Measurements from ENCODE around the gene CHRNA4.
"Not testable (repeated sequence)": the region's sequence is repeated elsewhere in the genome, so short reads cannot be mapped to it uniquely, and the experiment has no call there.

Gene CHRNA4

DNA sequence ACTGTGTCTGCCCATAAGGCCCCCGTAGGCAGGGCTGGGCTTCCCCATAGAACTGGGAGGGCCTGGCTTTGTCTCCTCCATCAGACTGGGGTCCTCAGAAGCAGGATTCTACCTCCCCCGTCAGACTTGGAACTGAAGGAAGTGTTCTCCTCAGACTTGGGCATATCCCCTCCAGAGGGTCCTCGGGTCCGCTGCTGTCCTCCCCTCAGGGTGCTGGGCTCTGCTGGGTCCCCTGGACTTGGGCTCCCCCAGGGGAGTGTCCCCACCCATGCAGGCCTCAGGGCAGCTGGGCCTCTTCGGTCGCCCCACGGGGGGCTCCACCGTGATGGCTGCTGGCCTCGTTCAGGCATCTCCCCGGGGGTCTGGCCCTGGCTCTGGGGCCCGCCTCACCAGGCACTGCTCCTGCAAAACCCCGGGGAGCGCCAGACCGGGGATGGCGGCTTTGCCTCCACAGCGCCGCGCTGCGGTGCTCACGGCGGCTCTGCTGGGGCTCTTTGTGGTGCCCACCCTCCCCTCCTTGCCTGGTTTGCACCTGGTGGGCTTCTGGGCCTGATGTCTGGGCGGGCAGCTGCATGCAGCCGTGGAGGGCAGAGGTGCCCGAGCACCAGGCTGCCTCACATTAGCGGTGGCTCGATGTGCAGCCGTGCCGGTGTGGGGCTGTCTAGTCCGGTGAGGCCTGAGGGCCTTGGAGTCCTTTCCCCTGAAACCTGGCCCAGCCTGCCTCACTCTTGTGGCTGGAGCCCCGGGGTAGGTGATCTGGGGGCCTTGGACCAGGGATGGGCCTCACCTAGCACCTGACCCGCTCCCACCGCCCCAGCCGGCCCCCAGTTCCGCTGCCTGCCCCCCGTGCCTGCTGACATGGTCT, 54.2 kb downstream of the CHRNA4 start:
- DNase-seq: no peak

DNA sequence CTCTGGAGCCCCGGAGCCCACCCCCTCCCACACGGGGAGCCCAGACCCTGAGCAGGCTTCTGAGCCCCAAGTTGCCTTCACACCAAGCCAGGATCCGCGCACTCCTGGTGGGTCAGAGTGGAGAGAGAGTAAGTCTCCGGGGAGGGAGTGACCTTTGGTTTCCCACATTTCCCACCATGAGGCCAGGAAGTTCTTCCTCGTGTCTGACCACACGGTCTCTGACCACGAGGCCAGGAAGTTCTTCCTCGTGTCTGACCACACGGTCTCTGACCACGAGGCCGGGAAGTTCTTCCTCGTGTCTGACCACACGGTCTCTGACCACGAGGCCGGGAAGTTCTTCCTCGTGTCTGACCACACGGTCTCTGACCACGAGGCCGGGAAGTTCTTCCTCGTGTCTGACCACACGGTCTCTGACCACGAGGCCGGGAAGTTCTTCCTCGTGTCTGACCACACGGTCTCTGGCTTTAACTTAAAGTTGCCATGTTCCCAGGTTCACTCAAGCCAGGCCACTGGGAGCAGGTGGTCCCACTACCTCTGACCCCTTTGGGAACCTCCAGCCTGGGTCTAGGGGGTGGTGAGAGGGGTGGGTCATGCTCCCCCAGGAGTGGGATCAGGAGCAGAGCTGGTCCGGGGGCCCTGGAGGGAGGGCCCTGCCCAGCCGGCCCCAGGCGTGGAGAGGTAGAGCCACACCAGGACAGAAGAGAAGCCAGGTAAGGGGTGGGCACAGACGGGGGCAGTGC, 55.0 kb downstream of the CHRNA4 start:
- DNase-seq: not testable (repeated sequence)

DNA sequence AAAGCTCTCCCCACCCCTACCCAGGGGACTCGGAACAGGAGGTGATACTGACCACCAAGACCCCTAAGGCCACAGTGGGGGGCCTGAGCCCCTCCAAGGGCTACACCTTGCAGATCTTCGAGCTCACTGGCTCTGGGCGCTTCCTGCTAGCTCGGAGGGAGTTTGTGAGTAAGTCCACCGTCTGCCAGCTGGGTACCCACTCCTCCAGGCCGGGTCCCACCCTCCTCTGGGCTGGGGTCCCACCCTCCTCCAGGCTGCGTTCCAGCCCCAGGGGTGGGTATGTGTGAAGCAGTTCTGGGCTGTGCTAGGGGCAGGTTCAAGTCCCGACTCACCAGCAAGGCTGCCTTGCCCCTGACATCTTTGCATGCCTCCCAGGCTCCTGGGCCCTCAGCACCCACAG, 55.8 kb downstream of the CHRNA4 start:
- DNase-seq: no peak

DNA sequence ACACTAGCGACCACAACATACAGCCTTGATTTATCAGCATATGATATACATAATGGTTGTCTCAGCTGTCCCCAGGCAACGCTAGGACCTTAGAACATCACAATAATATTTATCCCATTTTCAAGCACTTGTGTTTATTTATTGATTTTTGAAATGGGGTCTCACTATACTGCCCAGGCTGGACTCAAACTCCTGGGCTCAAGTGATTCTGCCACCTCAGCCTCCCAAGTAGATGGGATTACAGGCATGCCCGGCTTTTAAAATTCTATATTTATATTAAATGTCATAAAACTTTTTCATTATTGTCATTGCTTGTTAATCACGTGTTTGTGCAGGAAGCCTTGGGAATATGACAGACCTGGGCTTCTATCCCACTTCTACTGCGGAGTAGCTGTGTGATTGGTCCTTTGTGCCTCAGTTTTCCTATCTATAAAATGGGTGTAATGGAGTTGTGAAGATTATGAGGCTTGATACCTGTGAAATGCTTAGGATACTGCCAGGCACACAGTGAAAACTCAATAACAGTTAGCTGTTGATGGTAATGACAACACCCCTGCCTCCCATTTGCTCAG, 58.0 kb downstream of the CHRNA4 start:
- DNase-seq: no peak

DNA sequence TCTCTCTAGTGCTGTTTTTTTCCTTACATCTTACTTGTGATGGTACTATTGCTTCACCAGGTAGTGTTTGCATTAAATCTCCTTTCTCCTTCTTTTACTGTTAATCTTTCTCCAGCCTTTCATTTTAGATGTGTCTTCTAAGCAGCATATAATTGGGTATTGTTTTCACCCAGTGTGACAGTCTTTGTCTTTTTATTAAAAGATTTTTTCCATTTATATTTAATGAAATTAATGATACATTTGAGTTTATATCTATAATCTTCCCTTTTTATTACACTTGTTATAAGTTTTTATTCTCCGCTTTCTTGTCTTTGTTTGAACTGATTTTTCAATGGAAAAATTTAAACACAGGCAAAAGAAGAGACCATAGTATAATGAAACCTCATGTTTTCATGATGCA, 59.5 kb downstream of the CHRNA4 start:
- no peak for DNase-seq

DNA sequence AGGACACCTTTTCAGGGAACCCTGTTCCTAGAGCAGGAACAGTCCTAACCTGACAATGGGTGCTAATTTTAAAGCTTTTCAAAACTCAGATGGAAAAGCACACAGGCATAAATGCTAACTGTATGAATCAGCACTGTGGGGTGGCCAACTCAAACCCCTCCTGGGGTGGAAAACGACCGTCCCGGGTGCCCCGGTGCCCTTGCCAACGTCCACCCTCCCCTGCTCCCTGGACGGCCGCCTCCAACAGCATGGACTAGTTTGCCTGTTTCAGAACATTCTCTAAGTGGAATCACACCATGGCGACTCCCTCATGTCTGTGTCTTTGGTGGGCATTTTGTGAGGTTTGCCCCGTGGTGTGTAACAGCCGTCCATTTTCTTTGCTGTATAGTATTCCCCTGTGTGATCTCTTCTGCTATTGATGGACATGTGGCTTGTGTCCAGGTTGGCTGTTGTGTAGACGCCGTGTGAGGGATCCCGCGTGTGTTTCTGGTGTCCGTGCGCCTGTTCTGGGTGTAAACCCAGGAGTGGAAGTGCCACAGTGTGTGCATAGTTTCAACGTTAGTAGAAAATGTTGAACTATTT, 62.3 kb downstream of the CHRNA4 start:
- DNase-seq: no peak

DNA sequence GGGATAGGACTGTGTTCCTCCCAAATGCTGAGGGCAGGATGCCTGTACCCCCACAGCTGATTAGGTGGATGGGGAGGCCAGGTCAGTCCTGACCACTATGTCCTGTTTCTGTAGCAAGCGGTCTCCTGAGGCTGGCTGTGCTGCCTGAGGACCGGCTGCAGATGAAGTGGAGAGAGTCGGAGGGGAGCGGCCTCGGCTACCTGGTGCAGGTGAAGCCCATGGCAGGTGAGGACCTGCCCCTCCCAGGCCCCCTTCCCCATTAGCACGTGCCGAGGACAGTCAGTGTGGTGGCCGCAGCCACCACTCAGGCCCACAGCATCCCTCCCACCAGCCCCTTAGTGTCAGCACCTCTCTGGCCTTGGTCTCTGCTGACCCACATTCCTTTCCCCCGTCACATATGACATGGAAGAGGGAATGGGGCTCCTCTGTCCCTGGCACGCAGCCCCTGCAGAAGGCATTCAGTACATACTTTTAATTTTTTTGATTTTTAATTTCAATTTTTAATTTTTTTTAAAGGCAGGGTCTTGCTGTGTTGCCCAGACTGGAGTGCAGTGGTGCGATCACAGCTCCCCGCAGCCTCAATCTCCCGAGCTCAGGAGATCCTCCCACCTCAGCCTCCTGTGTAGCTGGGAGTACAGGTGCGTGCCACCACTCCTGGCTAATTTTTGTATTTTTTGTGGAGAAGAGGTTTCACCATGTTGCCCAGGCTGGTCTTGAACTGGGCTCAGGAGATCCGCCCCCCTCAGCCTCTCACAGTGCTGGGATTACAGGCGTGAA, 63.2 kb downstream of the CHRNA4 start:
- no peak for DNase-seq

DNA sequence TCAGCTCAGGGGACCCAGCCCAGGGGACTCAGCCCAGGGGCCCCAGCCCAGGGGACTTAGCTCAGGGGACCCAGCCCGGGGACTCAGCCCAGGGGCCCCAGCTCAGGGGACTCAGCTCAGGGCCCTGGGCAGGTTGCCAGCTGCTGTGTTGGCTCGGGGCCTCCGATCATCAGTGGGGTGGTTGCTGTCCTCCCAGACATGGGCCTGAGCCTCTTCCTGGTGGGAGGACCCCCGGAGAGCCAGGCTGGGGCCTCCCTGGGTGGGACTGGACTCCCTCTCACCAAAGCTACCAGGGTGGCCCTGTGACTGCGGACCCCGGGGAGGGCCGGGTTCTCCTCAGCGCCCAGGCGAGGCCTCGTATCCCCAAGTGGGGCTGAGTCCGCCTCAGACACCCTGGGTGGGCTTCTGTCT, 63.8 kb downstream of the CHRNA4 start:
- DNase-seq: no peak

DNA sequence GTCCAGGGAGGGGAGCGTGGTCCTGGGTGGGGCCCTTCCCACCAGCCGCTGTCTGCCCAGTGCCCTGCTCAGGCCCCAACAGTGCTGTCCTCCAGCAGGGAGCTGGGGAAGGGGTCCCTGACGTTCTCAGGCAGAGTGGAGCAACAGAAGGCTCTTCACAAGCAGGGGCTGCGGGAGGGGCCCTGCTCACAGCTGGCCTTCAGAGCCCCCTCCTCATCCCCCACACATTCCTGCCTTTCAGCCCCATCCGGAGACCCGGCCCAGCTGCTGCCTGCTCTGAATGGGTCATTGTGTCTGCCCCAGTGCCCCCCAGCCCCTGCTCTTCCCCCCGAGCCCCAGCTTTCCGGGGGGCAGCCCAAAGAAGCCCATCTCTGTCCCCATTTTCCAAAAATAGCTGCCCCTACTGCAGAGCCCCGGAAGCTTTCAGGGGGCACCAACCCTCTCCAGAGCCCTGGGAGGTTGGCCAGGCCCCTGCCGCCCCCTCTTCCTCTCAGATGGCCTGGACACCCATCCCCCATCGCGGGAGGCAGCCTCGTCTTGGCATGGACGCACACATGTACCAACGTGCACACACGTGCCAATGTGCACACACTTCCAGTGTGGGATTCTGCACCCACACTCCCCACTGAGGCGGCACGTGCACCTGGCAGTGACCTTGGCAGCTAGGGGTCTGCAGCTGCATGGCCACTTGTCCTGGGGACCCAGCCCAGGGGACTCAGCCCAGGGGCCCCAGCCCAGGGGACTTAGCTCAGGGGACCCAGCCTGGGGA, 64.4 kb downstream of the CHRNA4 start:
- DNase-seq: no peak

DNA sequence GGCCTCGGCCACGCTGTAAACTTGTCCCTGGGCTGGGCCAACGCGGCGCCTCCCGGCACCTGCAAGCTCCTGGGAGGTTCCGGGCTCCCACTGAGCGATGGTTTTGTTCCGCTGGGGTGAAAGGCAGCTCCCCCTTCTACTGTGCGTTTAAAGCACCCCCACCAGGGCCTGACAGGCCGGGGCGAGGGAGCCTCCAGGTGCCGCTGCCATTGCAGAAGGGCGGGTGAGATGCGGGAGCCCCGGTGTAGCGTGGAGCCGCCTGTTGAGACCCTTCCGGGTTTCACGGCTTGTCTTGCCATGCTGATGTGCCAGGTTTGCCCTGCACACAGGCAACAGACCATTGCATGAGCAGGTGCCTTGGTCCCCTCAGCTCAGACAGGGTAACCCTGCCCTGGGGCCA, 65.3 kb downstream of the CHRNA4 start:
- no peak for DNase-seq

DNA sequence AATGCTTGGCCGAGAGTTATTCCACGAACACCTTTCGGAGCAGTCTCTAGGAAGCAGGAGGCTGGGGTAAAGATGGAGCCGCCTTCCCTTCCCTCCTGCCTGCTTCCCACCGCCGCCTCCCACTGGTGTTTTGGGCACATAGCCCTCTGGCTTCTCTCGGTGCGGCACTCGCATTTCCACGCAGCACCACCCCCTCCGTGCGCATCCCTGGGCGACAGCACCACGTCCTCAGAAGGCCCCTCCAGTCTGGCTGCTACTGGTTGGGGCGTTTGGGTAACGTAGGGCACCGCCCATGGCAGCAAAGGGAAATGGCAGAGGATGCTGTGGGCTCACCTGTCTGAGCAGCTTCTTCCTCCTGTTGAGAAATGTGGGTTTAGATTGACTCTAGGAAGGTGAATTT, 65.7 kb downstream of the CHRNA4 start:
- no peak for DNase-seq

DNA sequence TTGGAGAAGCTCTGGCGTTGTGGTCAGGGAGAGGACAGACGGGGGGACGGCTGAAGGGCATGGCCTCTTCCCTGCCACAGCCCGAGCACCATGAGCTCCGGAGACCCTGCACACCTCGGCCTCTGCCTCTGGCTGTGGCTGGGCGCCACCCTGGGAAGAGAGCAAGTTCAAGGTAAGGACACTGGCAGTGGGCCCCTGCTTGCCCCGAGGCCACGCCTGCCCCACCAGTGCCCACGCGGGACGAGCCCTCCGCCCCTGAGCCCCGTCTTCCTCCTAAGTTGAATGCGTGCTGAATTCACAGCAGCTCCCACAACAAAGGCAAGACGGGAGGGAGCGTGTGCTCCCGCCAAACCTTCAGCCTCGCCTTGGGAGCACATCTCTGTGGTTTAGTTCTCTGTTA, 66.1 kb downstream of the CHRNA4 start:
- no peak for DNase-seq

DNA sequence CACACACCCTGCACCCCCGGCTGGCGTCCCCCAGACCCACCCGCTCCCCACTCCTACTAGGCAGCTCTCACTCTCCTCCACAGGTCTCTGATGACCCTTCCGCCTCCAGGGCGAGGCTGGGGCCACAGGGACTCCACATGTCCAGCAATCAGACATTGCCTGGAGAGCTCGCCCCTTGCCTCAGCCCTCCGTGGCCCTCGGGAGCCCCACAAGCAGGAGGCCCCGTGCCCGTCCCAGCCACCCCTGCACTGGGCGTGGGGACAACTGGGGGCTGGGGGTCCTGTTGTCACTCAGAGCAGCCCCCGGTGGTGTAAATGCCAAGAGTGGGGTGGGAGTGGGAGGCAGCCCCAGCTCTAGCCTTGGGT, 66.6 kb downstream of the CHRNA4 start:
- DNase-seq: no peak

DNA sequence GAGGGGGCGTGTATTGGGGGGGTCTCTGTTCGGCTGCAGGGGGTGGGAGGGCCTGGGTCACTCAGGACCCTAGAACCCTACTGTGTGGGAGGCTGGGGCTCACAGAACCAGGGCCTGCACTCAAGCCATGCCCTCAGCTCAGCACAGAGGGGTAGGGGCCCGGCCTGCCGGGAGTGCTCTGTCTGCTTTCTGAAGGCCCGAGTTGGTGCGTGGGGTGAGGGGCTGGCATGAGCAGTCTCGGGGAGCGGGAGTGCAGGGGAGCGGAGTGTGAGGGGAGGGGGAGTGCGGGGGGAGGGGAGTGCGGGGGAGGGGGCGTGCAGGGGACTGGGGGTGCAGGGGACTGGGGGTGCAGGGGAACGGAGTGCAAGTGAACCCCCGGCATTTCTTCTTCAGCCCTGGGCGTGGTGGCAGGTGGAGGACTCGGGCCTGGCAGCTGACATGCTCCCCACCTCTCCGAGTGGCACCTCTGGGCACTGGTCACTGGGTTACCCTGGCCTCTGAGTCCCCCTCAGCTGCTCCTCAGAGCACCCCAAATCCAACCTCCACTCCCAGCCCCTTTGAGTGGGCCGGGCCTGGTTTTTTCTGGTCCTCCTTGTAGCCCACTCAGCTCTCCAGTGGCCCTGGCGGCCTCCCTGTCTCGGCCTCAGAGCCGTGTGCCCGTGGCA, 67.1 kb downstream of the CHRNA4 start:
- DNase-seq: no peak

DNA sequence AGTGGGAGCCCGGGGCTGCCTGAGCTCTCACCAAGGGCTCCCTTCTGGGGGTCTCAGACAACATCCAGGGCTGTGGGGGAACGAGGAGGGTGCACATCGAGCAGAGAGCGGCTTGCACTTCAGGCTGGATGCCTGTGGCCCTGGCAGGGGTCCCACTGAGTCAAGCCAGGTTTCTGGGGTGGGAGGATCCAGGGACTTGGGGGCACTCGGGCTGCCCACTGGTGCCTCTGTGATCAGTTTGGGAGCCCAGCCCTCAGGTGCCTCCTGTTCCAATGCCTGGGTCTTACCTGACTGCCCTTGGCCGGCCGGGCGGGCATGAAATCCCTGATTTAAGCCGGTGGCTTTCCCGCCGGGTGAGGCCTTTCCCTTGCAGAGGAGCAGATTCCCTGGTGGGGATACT, 67.7 kb downstream of the CHRNA4 start:
- DNase-seq: no peak

All from bone marrow (tissue), 2 donors.